ENCODE data around the gene SMG7. TPM values are rescaled to one million over a fixed set of nuclear protein-coding genes. Genes with fewer than 3 reads are reported as not detected.

The SMG7 gene
- total RNA-seq, 4 donors from 2014 or later: 40.4 to 56.6 (median 51.1) TPM

DNA sequence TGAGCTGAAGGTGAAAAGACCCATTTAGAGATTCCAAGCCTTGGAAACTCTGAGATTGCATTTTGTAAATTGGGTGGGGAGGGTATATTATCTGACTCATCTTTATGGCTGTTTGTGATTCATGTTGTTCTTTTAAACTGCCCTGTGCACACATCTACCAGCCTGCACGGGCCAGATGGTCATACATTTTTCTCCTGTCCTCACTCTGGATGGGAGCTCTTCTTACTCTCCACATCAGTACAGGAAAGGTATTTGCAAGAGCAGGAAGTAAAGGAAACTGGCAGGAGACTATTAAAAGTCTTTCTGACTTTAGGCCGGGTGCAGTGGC lies 39.8 kb upstream of the SMG7 start:
- DNase-seq (ENCODE audit: low spot score in 2 of 2): no peak
- no peaks in the 10 kb centered on the region for H3K4me1 ChIP-seq
- no peak overlapping the region for H3K4me3 ChIP-seq
- H3K9me3 ChIP-seq: peaks cover 0 to 4% (median 0%) of the 10 kb centered on the region in 4 donors
- TF ChIP-seq EP300 (IDR thresholded peaks at IDR 0.05): no peak
- TF ChIP-seq, protein P1, sequence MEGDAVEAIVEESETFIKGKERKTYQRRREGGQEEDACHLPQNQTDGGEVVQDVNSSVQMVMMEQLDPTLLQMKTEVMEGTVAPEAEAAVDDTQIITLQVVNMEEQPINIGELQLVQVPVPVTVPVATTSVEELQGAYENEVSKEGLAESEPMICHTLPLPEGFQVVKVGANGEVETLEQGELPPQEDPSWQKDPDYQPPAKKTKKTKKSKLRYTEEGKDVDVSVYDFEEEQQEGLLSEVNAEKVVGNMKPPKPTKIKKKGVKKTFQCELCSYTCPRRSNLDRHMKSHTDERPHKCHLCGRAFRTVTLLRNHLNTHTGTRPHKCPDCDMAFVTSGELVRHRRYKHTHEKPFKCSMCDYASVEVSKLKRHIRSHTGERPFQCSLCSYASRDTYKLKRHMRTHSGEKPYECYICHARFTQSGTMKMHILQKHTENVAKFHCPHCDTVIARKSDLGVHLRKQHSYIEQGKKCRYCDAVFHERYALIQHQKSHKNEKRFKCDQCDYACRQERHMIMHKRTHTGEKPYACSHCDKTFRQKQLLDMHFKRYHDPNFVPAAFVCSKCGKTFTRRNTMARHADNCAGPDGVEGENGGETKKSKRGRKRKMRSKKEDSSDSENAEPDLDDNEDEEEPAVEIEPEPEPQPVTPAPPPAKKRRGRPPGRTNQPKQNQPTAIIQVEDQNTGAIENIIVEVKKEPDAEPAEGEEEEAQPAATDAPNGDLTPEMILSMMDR (IDR thresholded peaks at IDR 0.05): no peak
- no peak for TF ChIP-seq POLR2A (IDR thresholded peaks at IDR 0.05)
- H3K27ac ChIP-seq: no peak overlapping the region
- H3K27me3 ChIP-seq: no peaks in the 10 kb centered on the region
- WGBS, 2 donors: 50 to 78% methylated on average over 2 of the region's 2 CpGs
- no peaks in the 10 kb centered on the region for H3K36me3 ChIP-seq

- TF ChIP-seq, protein P1 (IDR thresholded peaks at IDR 0.05): no peak
- TF ChIP-seq POLR2A (IDR thresholded peaks at IDR 0.05): no peak
- no peak for TF ChIP-seq EP300 (IDR thresholded peaks at IDR 0.05)
Measured at GRCh38 chr1:183433703-183434102, 38.6 kb upstream of the SMG7 start.

GRCh38 chr1:183435497-183435896 lies 36.8 kb upstream of the SMG7 start:
- H3K4me3 ChIP-seq: no peak overlapping the region
- DNase-seq (ENCODE audit: low spot score in 2 of 2): no peak
- 69 to 73% methylated on average over 2 of the region's 2 CpGs for WGBS, 2 donors

More at GRCh38 chr1:183433703-183434102, 38.6 kb upstream of the SMG7 start:
- WGBS, 2 donors: 20 to 27% methylated on average over 1 of the region's 1 CpG
- Histone ChIP-seq H3K4me1 (no peaks in the 10 kb centered on the region), H3K27ac (no peak overlapping the region), H3K36me3 (no peaks in the 10 kb centered on the region), H3K9me3 (peaks cover 0 to 4% (median 0%) of the 10 kb centered on the region in 4 donors), H3K27me3 (no peaks in the 10 kb centered on the region), H3K4me3 (no peak overlapping the region)
- no peak for DNase-seq (ENCODE audit: low spot score in 2 of 2)

GRCh38 chr1:183438060-183438459 lies 34.2 kb upstream of the SMG7 start:
- no peak for DNase-seq (ENCODE audit: low spot score in 2 of 2)

More at GRCh38 chr1:183435497-183435896, 36.8 kb upstream of the SMG7 start:
- no peaks in the 10 kb centered on the region for H3K36me3 ChIP-seq
- H3K27ac ChIP-seq: no peak overlapping the region
- no peaks in the 10 kb centered on the region for H3K27me3 ChIP-seq
- H3K4me1 ChIP-seq: no peaks in the 10 kb centered on the region
- H3K9me3 ChIP-seq: no peaks in the 10 kb centered on the region
- TF ChIP-seq EP300 (IDR thresholded peaks at IDR 0.05) (no peak), POLR2A (IDR thresholded peaks at IDR 0.05) (no peak)
- TF ChIP-seq, protein P1 (IDR thresholded peaks at IDR 0.05): no peak

DNA sequence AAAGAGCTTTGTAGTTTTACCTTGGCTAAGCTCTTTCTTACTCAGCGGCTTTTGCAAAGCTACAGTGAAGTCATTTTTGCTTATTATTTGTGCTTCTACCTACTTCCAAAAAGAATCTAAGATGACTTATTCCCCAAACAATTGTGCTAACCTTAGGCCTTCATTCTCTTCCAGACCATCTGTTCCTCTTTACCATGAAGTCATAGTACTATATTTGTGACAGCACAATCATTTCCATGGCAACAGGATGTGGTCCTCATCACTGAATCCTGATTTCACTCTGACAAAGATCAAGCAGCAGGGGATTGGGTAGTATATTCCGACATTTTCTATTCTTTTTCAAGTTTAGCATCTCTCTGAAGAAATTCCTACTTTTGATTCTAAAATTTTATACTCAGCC lies 29.3 kb upstream of the SMG7 start:
- no peak overlapping the region for H3K4me3 ChIP-seq
- no peaks in the 10 kb centered on the region for H3K9me3 ChIP-seq
- no peaks in the 10 kb centered on the region for H3K36me3 ChIP-seq
- no peak for DNase-seq (ENCODE audit: low spot score in 2 of 2)
- H3K27me3 ChIP-seq: no peaks in the 10 kb centered on the region
- TF ChIP-seq, protein P1 (IDR thresholded peaks at IDR 0.05): no peak
- TF ChIP-seq POLR2A (IDR thresholded peaks at IDR 0.05) (no peak), EP300 (IDR thresholded peaks at IDR 0.05) (no peak)
- 90% methylated on average over 2 of the region's 2 CpGs for WGBS, 2 donors
- no peak overlapping the region for H3K27ac ChIP-seq
- no peaks in the 10 kb centered on the region for H3K4me1 ChIP-seq

More at GRCh38 chr1:183438060-183438459, 34.2 kb upstream of the SMG7 start:
- Histone ChIP-seq H3K9me3 (no peaks in the 10 kb centered on the region), H3K27me3 (no peaks in the 10 kb centered on the region), H3K27ac (no peak overlapping the region), H3K4me3 (no peak overlapping the region), H3K4me1 (no peaks in the 10 kb centered on the region), H3K36me3 (no peaks in the 10 kb centered on the region)
- WGBS, 2 donors: 86 to 87% methylated on average over 2 of the region's 2 CpGs
- TF ChIP-seq, protein P1 (IDR thresholded peaks at IDR 0.05): no peak
- TF ChIP-seq EP300 (IDR thresholded peaks at IDR 0.05) (no peak), POLR2A (IDR thresholded peaks at IDR 0.05) (no peak)

All from tibial nerve (tissue), 4 donors.